ENCODE measurements around the gene PCGF2. TPM values are rescaled to one million over a fixed set of nuclear protein-coding genes. Genes with fewer than 3 reads are reported as not detected.
A peak's percentile ranks its signal among the peaks of the same experiment; 100 is the strongest.
"Not testable (repeated sequence)": the region's sequence is repeated elsewhere in the genome, so short reads cannot be mapped to it uniquely, and the experiment has no call there.

Gene PCGF2
- total RNA-seq, 1 experiment from 2014 or later = 43.9 TPM

DNA sequence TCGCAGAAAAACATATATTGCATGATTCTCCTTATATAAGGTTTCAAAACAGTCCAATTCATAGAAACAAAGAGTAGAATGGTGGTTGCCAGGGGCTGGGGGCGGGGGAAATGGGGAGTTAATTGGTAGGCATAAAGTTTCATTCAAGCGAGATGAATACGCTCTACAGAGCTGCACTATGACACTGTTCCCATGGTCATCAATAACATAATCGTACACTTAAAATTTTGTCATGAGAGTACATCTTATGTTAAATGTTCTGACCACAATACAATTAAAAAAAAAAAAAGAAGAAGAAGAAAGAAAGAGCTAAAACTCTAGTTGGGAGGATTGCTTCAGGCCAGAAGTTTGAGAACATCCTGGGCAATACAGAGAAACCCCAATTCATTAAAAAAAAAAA, 46.1 kb upstream of the PCGF2 start:
- Histone ChIP-seq H3K27me3 (ENCODE audit: control insufficient read depth, insufficient read depth, low read length) (no peaks in the 10 kb centered on the region), H3K4me1 (ENCODE audit: control insufficient read depth, insufficient read depth, low read length) (peaks cover 15% of the 10 kb centered on the region), H3K9me3 (ENCODE audit: control insufficient read depth, insufficient read depth, low read depth, low read length) (no peaks in the 10 kb centered on the region), H3K27ac (ENCODE audit: low read length) (no peak overlapping the region), H3K36me3 (ENCODE audit: control insufficient read depth, insufficient read depth, low read length) (no peaks in the 10 kb centered on the region), H3K4me3 (ENCODE audit: low read depth in 2 of 2, low read length in 2 of 2) (no peak overlapping the region)
- BruUV-seq (replicated peaks) = no TSS peak
- ChIA-PET POLR2A (interaction anchor here (0.6 kb wide), 2 partner anchors 40 to 42 kb away, joined by 3 to 4 read pairs; no protein-coding TSS in a partner anchor), CTCF (no interaction called here)
- TF ChIP-seq, protein P1, sequence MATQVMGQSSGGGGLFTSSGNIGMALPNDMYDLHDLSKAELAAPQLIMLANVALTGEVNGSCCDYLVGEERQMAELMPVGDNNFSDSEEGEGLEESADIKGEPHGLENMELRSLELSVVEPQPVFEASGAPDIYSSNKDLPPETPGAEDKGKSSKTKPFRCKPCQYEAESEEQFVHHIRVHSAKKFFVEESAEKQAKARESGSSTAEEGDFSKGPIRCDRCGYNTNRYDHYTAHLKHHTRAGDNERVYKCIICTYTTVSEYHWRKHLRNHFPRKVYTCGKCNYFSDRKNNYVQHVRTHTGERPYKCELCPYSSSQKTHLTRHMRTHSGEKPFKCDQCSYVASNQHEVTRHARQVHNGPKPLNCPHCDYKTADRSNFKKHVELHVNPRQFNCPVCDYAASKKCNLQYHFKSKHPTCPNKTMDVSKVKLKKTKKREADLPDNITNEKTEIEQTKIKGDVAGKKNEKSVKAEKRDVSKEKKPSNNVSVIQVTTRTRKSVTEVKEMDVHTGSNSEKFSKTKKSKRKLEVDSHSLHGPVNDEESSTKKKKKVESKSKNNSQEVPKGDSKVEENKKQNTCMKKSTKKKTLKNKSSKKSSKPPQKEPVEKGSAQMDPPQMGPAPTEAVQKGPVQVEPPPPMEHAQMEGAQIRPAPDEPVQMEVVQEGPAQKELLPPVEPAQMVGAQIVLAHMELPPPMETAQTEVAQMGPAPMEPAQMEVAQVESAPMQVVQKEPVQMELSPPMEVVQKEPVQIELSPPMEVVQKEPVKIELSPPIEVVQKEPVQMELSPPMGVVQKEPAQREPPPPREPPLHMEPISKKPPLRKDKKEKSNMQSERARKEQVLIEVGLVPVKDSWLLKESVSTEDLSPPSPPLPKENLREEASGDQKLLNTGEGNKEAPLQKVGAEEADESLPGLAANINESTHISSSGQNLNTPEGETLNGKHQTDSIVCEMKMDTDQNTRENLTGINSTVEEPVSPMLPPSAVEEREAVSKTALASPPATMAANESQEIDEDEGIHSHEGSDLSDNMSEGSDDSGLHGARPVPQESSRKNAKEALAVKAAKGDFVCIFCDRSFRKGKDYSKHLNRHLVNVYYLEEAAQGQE (IDR thresholded peaks at IDR 0.05; ENCODE audit: insufficient read depth in 1 of 2, low read depth in 2 of 2, low read length in 1 of 2) = no peak
- no peak for TF ChIP-seq POLR2AphosphoS5 (IDR thresholded peaks at IDR 0.05; ENCODE audit: low read depth, low read length)
- no peak for TF ChIP-seq CTCF (IDR thresholded peaks at IDR 0.05)
- intact Hi-C loops (cut with micrococcal nuclease; ENCODE audit: unreplicated experiment) (no loop called here), in situ Hi-C loops (cut with HindIII; ENCODE audit: low pct_unique_long_range_greater_than_20kb, low sequenced_read_pairs) (no loop called here)
- DNase-seq (ENCODE audit: low read depth, low spot score) = no peak
- ATAC-seq = no peak

DNA sequence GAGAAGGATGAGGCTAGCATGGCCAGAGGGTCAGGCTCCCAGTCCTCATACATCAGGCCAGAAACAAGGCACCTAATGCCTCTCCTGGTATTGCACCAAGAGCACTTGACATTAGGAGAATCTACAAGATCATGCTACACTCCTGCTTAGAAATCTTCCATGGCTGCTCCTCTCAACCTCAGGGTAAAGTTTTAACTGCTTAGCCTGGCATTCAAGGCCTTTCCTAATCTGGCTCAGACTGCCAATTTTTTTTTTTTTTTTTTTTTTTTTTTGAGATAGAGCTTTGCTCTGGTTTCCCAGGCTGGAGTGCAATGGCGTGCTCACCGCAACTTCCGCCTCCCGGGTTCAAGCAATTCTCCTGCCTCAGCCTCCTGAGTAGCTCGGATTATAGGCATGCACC, 43.0 kb upstream of the PCGF2 start:
- DNase-seq (ENCODE audit: low read depth, low spot score) = no peak
- Histone ChIP-seq H3K9me3 (ENCODE audit: control insufficient read depth, insufficient read depth, low read depth, low read length) (no peaks in the 10 kb centered on the region), H3K4me3 (ENCODE audit: low read depth in 2 of 2, low read length in 2 of 2) (no peak overlapping the region), H3K27ac (ENCODE audit: low read length) (no peak overlapping the region), H3K36me3 (ENCODE audit: control insufficient read depth, insufficient read depth, low read length) (no peaks in the 10 kb centered on the region), H3K4me1 (ENCODE audit: control insufficient read depth, insufficient read depth, low read length) (peaks cover 4% of the 10 kb centered on the region; the same call in 1 of the 2 replicates), H3K27me3 (ENCODE audit: control insufficient read depth, insufficient read depth, low read length) (no peaks in the 10 kb centered on the region)
- TF ChIP-seq SIN3A (IDR thresholded peaks at IDR 0.05; ENCODE audit: borderline replicate concordance, insufficient read depth, low read depth, low read length) = no peak
- TF ChIP-seq, protein P1 (IDR thresholded peaks at IDR 0.05; ENCODE audit: insufficient read depth in 1 of 2, low read depth in 2 of 2, low read length in 1 of 2) = no peak
- no peak for TF ChIP-seq TCF7L2 (IDR thresholded peaks at IDR 0.05; ENCODE audit: low read depth, low read length)
- TF ChIP-seq POLR2AphosphoS5 (IDR thresholded peaks at IDR 0.05; ENCODE audit: low read depth, low read length) = no peak
- TF ChIP-seq CTCF (IDR thresholded peaks at IDR 0.05) = no peak
- 0 out of 2 replicates have a peak, but pooled peaks have one; percentile 30 for ATAC-seq
- POLR2A ChIA-PET = no interaction called here
- intact Hi-C loops (cut with micrococcal nuclease; ENCODE audit: unreplicated experiment) = no loop called here
- no TSS peak for BruUV-seq (replicated peaks)
- in situ Hi-C loops (cut with HindIII; ENCODE audit: low pct_unique_long_range_greater_than_20kb, low sequenced_read_pairs) = no loop called here
- CTCF ChIA-PET = no interaction called here

DNA sequence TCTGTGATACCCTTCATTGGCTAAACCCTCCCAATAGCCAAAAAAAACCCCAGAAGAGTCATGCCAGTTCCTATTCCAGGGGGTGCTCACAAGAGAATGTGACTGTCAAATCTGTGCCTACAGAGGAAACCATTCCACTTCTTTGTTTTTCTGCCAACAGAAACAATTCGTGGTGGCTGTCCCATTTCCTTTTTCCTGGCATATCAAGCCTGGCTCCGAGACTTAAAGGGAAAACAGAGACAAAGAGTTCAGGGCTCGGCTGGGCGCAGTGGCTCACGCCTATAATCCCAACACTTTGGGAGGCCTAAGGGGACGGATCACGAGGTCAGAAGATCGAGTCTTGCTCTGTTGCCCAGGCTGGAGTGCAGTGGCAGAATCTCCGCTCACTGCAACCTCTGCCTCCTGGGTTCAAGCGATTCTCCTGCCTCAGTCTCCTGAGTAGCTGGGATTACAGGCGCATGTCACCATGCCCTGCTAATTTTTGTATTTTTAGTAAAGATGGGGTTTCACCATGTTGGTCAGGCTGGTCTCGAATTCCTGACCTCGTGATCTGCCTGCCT, 42.1 kb upstream of the PCGF2 start:
- H3K4me1 ChIP-seq (ENCODE audit: control insufficient read depth, insufficient read depth, low read length); ATAC-seq; H3K36me3 ChIP-seq (ENCODE audit: control insufficient read depth, insufficient read depth, low read length); intact Hi-C loops (cut with micrococcal nuclease; ENCODE audit: unreplicated experiment); H3K27ac ChIP-seq (ENCODE audit: low read length); DNase-seq (ENCODE audit: low read depth, low spot score); H3K4me3 ChIP-seq (ENCODE audit: low read depth in 2 of 2, low read length in 2 of 2); CTCF ChIA-PET; H3K9me3 ChIP-seq (ENCODE audit: control insufficient read depth, insufficient read depth, low read depth, low read length); in situ Hi-C loops (cut with HindIII; ENCODE audit: low pct_unique_long_range_greater_than_20kb, low sequenced_read_pairs); BruUV-seq (replicated peaks); POLR2A ChIA-PET; H3K27me3 ChIP-seq (ENCODE audit: control insufficient read depth, insufficient read depth, low read length): not testable (repeated sequence)
